Inflammatory macrophage treated with lipopolysaccharide for 1 hour (primary cell): ENCODE data around the gene MORC4.

Experiments
- DNase-seq, 2 donors: peaks; one replicate each; pipeline ENCODE4 v3.0.0-alpha.2; 2020 to 2022

MORC4 gene

GRCh38 chrX:106952538-106952937 is 47.5 kb downstream of the MORC4 start:
- no peak for DNase-seq

DNA sequence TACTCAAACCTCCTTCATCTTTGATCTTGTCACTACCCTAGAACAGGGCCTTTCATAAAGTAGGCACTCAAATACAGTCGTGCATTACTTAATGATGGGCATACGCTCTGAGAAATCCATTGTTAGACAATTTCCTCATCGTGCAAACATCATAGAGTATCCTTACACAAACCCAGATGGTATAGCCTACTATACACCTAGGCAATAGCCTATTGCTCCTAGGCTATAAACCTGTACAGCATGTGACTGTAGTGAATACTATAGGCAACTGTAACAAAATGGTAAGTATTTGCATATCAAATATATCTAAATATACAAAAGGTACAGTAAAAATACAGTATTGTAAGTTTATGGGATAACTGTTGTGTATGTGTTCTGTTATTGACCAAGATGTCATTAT is 47.9 kb downstream of the MORC4 start:
- DNase-seq, result no peak

- DNase-seq, result no peak
These were observed 48.8 kb downstream of the MORC4 start for GRCh38 chrX:106951230-106951629.

DNA sequence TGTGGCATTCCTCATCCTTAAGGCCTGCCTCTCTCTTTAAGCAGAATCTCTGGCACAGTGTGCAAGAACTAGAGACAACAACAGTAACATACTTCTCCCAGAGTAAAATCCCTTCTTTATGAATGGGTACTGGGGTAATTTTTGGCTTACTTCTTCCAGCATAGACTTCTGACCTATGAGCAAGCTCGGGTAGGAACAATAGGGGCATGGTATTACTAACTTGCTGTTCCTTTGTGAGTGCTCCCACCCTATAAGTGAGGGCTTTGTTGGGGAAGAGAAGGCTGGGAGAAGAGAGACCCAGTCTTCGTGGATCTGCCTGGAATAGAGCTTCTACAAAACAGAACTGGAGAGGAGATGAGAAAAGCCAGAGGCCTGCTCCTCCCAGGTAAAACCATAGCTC is 49.6 kb downstream of the MORC4 start:
- DNase-seq, result no peak

DNA sequence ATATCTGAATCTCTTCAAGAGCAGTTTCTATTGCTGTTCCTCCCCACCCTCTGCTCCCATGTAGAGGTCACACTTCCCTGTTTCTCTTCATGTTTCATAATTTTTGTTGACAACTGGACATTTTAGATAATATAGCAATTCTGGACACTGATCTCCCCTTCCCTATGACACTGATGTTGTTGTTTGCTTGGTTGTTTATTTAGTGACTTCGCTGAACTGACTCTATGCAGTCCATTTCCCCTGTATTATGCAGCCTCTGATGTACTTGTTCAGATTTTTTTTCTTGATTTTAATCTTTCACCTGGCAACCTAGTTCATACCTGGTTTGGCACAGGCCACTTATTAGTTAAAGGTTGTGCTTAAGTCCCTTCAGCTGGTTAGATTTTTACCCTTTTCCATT is 50.6 kb downstream of the MORC4 start:
- no peak for DNase-seq

- DNase-seq, result no peak
These were observed 51.4 kb downstream of the MORC4 start for GRCh38 chrX:106948641-106949040.

- DNase-seq, result no peak
These were observed 53.5 kb downstream of the MORC4 start for GRCh38 chrX:106946464-106946863.

GRCh38 chrX:106940068-106940467 is 59.9 kb downstream of the MORC4 start:
- DNase-seq, result no peak

DNA sequence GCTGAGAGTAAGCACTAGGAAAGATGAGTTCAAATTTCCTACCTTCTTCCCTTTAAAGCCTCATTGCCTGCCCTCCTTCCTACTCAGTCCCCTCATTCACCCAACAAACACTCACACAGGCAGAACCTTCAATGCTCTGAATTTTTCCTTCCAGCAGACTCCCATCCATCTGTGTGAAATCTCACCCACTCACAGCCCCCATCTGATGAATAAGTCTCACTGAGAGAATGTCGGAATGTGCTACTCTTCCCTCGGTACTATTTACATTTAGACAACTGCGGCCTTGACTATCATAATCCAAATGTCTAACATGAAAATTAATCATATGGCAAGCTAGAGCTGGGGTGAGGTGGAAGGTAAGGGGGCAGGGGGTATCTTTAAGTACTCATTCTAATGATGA is 60.4 kb downstream of the MORC4 start:
- DNase-seq, result no peak

DNA sequence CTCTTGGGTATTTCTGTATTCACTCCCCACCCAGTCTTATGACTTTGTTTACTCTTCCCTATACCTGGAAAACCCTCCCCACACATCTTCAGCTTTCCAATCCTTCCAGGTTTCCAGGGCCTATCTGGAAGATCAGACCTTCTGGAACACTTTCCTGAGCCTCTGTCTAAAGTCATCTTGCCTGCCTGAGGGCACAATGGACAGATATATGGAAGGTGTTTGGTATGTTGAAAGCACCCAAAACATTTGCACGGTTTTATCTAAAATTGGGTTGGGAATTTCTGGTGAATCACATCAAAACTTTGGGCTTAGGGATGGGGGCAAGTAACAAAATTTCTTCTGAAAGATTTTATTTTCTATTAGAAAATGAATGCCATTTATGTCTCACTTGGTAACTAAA is 63.8 kb downstream of the MORC4 start:
- no peak for DNase-seq

DNA sequence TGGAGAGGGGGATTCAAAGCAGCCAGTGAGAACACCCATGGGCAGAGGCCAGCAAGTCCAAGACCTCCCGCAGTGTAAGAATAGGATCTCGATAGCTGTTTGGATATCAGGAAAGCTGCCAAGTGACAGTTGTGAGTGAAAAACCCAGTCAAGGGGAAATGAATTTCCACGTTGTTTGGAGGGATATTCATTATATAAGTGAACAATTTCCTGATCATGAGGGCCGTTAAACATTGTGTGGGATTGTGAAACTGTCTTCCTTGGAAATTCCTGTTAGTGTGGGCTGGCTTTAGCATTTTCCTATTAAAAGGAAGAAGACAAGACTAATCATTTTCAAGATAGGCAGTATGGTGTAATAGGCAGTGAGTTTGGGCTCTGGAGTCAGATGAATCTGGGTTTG is 64.8 kb downstream of the MORC4 start:
- DNase-seq, result no peak

- DNase-seq, result no peak
These were observed 66.5 kb downstream of the MORC4 start for GRCh38 chrX:106933538-106933961.

DNA sequence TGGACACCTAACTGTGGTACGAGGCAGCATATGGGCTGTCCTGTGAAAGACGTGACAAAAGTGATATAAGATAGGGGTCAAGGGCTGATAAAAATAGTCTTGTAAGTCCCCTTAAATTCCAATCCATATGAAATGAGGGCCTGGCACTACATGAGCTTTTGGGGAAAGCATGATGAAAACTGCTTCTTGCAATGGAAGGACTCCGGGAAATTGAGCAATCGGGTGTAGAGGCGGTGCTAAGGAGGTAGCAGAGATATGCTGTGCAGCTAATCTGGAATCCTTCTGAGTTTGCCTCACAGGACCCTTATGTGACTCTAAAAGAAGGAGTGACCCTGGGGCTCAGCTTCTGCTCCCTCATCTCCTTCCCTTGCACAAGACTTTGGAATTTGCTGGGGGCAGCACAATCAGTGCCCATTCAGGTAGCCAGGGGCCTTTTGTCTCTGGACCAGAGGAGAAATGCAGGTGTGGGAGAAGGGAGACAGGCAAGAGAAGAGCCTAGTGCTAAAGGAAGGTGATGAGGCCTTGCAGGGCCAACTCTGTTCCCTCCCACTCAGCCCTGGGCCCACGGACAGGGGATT is 67.0 kb downstream of the MORC4 start:
- no peak for DNase-seq

- no peak for DNase-seq
These were observed 67.5 kb downstream of the MORC4 start for GRCh38 chrX:106932492-106932923.

GRCh38 chrX:106931831-106932491 is 68.1 kb downstream of the MORC4 start:
- no peak for DNase-seq

GRCh38 chrX:106928227-106928626 is 71.8 kb downstream of the MORC4 start:
- DNase-seq, result no peak

GRCh38 chrX:106927700-106928099 is 72.3 kb downstream of the MORC4 start:
- DNase-seq, result no peak

- DNase-seq, result no peak
These were observed 73.0 kb downstream of the MORC4 start for GRCh38 chrX:106927023-106927422.

GRCh38 chrX:106921637-106922036 is 78.4 kb downstream of the MORC4 start:
- no peak for DNase-seq

DNA sequence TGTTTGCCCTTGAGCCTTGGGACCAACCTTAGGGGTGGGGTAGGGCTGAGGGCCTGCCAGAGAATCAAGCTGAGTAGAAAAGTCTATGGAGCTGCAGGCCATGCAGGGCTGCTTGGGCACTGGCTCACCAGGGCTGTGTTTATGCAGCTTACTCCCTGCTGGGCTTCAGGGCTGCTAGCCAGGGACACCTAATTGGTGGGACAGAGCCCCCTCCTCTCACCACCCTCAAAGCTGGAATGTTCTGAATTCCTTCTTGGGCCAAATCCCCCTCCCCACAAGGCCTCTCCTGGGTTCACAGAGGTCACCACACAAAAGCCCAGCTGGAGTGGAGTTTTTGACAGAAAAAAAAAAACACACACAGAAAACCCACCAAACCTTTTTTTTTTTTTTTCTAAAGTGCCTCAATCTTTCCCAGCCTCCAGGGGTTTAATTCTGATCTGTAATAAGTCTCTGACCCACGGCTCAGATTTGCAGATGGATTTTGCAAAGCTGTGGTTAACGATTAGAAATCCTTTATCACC is 80.0 kb downstream of the MORC4 start, which contains the start of gene CLDN2:
Gene CLDN2, plus strand, starts transcription at position 471 of the 521 bp plus-strand sequence. CDS start 7,827 bp downstream, outside the sequence.
- no peak for DNase-seq

DNA sequence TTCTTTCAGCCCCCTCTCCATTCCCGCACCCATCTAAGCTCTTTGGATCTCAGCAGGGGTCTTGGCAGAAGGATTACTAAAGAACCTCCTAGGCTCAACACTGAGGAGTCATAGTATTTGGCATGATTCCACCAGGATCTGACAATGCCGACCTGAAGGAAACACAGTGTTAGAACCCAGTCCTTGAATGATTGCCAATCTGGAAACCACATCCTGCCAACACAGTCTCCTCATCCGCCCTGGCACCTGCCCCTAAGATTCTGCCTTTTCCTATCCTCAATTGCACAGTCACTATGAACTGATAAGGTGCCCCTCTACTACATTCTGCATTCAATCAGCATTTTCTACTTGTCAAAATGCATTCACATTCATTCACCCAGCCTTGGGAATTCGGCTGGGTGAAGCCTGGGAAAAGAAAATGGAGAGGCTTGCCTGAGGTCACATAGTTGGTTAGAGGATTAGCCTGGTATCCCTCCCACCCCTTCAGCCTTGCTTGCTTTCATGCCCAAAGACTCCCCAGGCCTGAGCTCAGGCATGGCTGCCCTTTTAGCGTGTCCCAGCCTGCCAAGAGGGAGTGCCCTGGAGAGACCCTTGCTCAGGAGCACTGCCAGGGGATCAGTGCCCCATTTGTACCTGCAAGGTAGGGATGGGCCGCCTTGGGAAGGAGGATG is 82.0 kb downstream of the MORC4 start:
- no peak for DNase-seq

GRCh38 chrX:106912864-106913263 is 87.1 kb downstream of the MORC4 start:
- DNase-seq, result no peak

DNA sequence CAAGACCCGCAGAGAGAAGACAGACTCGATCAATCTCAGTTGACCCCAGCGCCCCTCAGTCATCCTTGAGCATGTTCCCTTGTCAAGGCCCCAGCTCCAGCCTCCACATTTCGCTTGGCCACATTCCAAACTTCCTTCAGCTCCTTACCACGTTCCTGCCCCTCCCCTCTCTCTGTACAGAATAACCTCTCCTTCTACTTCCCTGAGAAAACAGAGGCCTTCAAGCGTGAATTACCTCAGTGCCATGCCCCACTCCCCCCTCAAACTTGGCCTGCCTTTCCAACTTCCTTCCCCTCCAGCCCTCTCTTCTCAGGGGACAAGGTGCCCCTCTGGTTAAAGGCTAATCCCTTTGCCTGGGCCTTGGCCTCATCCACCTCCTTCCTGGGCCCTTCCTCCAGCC is 93.7 kb downstream of the MORC4 start:
- DNase-seq, result no peak
